ENCODE results near the gene PXMP4. TPM values are rescaled to one million over a fixed set of nuclear protein-coding genes. Genes with fewer than 3 reads are reported as not detected.

Gene PXMP4
- total RNA-seq, 1 donor from 2014 or later, result 6.0 TPM

DNA sequence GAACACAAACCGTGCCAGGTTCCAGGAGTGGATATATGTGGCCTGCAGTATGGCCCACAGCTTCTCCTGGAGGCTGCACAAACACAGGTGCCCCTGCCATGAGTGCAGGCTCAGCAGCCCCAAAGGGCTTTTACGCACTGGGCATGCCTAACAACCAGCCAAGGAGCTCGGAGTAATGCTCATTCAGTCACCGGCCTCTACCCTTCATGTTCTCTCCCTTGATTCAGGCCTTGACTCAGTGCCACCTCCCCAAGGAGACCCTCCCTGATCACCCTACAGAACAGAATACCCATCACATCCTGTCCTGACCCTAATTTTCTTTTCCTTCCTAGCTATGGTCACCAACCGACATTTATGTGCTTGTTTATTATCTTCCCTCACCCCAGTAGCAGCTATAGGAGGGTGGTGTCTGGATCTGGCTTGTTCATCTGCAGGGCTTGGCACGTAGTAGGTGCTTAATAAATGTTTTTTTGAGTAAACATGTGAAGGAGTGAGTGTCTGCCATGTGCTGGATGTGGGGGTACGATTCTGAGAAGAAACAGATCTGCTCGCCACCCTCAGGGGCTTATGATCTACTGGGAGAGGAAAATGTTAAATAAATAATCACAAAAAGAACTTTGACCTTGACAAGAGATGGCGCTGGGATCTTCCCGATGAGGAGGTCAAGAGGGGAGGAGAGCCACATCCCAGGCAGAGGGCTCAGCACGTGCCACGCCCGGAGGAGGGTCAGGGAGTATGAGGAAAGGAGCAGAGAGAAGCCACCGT, 9.2 kb downstream of the PXMP4 start:
- peaks cover 5% of the 10 kb centered on the region for H3K36me3 Mint-ChIP-seq (ENCODE audit: low read depth, unreplicated experiment)
- TF ChIP-seq, protein P1, sequence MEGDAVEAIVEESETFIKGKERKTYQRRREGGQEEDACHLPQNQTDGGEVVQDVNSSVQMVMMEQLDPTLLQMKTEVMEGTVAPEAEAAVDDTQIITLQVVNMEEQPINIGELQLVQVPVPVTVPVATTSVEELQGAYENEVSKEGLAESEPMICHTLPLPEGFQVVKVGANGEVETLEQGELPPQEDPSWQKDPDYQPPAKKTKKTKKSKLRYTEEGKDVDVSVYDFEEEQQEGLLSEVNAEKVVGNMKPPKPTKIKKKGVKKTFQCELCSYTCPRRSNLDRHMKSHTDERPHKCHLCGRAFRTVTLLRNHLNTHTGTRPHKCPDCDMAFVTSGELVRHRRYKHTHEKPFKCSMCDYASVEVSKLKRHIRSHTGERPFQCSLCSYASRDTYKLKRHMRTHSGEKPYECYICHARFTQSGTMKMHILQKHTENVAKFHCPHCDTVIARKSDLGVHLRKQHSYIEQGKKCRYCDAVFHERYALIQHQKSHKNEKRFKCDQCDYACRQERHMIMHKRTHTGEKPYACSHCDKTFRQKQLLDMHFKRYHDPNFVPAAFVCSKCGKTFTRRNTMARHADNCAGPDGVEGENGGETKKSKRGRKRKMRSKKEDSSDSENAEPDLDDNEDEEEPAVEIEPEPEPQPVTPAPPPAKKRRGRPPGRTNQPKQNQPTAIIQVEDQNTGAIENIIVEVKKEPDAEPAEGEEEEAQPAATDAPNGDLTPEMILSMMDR (IDR thresholded peaks at IDR 0.05; ENCODE audit: unreplicated experiment), result no peak
- H3K9me3 Mint-ChIP-seq (ENCODE audit: unreplicated experiment), result no peaks in the 10 kb centered on the region
- no peak overlapping the region for H3K4me3 Mint-ChIP-seq (ENCODE audit: unreplicated experiment)
- no peak overlapping the region for H3K27ac Mint-ChIP-seq (ENCODE audit: unreplicated experiment)
- no peaks in the 10 kb centered on the region for H3K4me1 Mint-ChIP-seq (ENCODE audit: unreplicated experiment)
- no peak for DNase-seq (ENCODE audit: low spot score)
- H3K27me3 Mint-ChIP-seq (ENCODE audit: unreplicated experiment), result peaks cover 8% of the 10 kb centered on the region

DNA sequence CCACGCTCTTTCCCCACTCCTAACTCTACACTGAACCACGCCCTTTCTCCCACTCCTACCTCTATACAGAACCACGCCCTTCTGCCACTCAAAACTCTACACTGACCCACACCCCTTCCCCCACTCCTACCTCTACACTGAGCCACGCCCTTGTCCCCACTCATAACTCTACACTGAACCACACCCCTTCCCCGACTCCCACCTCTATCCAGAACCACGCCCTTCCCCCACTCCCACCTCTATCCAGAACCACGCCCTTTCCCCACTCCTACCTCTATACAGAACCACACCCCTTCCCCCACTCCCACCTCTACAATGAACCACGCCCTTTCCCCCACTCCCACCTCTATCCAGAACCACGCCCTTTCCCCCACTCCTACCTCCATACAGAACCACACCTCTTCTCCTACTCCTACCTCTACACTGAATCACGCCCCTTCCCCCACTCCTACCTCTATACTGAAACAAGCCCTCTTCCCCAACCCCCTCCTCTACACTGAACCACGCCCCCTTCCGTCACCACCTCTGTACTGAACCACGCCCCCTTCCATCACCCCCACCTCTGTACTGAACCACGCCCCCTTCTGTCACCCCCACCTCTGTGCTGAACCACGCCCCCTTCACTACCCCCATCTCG, 10.1 kb downstream of the PXMP4 start:
- Mint-ChIP-seq H3K27ac (ENCODE audit: unreplicated experiment) (no peak overlapping the region), H3K4me1 (ENCODE audit: unreplicated experiment) (no peaks in the 10 kb centered on the region), H3K36me3 (ENCODE audit: low read depth, unreplicated experiment) (peaks cover 5% of the 10 kb centered on the region), H3K27me3 (ENCODE audit: unreplicated experiment) (peaks cover 8% of the 10 kb centered on the region), H3K4me3 (ENCODE audit: unreplicated experiment) (no peak overlapping the region), H3K9me3 (ENCODE audit: unreplicated experiment) (no peaks in the 10 kb centered on the region)
- TF ChIP-seq, protein P1 (IDR thresholded peaks at IDR 0.05; ENCODE audit: unreplicated experiment), result no peak
- DNase-seq (ENCODE audit: low spot score), result no peak

DNA sequence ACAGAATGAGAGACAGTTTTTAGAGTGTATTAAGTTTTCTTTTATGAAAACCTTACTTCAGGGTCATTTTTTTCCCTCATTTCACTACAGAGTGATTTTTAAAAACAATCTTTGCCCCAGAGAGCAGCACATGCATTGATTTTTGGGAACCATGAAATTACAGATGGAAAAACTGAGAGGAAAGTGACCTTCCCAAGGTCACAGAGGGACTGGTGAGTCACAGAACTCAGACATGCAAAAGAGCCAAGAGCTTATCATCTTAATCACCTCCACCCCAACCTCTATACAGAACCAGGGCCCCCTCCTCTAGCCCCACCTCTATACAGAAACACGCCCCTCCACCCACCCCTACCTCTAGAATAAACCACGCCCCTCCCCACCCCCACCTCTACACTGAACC, 10.7 kb downstream of the PXMP4 start:
- Mint-ChIP-seq H3K27ac (ENCODE audit: unreplicated experiment) (no peak overlapping the region), H3K27me3 (ENCODE audit: unreplicated experiment) (peaks cover 8% of the 10 kb centered on the region), H3K4me1 (ENCODE audit: unreplicated experiment) (no peaks in the 10 kb centered on the region), H3K4me3 (ENCODE audit: unreplicated experiment) (no peak overlapping the region), H3K9me3 (ENCODE audit: unreplicated experiment) (no peaks in the 10 kb centered on the region), H3K36me3 (ENCODE audit: low read depth, unreplicated experiment) (peaks cover 5% of the 10 kb centered on the region)
- DNase-seq (ENCODE audit: low spot score), result no peak
- TF ChIP-seq, protein P1 (IDR thresholded peaks at IDR 0.05; ENCODE audit: unreplicated experiment), result no peak

DNA sequence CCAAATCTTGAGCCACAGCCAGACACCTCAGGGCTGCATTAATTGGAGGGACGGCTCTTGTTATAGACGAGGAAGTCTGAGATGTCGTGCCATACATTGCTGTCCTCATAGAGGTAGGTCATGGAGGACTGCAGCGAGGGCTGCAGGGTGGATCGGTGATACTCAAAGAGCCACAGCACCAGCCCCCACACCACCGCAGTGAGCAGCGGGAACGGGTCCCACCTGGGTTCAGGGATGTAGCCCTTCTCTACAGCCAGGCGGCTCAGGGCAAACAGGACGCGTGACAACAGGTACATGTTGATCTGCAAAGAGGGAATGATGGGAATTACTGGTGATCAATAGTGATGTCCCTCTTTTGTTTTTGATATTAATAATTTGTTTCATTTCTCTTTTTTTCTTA, 12.4 kb downstream of the PXMP4 start:
- peaks cover 2% of the 10 kb centered on the region for H3K27me3 Mint-ChIP-seq (ENCODE audit: unreplicated experiment)
- TF ChIP-seq, protein P1 (IDR thresholded peaks at IDR 0.05; ENCODE audit: unreplicated experiment), result no peak
- H3K4me3 Mint-ChIP-seq (ENCODE audit: unreplicated experiment), result no peak overlapping the region
- no peak for DNase-seq (ENCODE audit: low spot score)
- no peaks in the 10 kb centered on the region for H3K9me3 Mint-ChIP-seq (ENCODE audit: unreplicated experiment)
- no peaks in the 10 kb centered on the region for H3K4me1 Mint-ChIP-seq (ENCODE audit: unreplicated experiment)
- no peak overlapping the region for H3K27ac Mint-ChIP-seq (ENCODE audit: unreplicated experiment)
- peaks cover 10% of the 10 kb centered on the region for H3K36me3 Mint-ChIP-seq (ENCODE audit: low read depth, unreplicated experiment)
